Measurements from ENCODE around the gene NOXO1.
A peak's percentile ranks its signal among the peaks of the same experiment; 100 is the strongest.

Gene NOXO1

GRCh38 chr16:1976951-1977874 lies 4.1 kb downstream of the NOXO1 start:
- DNase-seq (ENCODE audit: low read depth, low spot score) = no peak
- H3K36me3 ChIP-seq (ENCODE audit: insufficient read depth, insufficient read length, low read length) = peaks cover 72% of the 10 kb centered on the region
- H3K9ac ChIP-seq (ENCODE audit: insufficient read length, low read depth) = no peak overlapping the region
- TF ChIP-seq ZNF274 (IDR thresholded peaks at IDR 0.05; ENCODE audit: low read depth, low read length) (no peak), SUZ12 (IDR thresholded peaks at IDR 0.05; ENCODE audit: extremely low read depth, insufficient read depth, insufficient read length) (no peak), YY1 (IDR thresholded peaks at IDR 0.05; ENCODE audit: insufficient read depth, insufficient read length) (no peak)
- H3K4me1 ChIP-seq (ENCODE audit: insufficient read depth, insufficient read length) = peaks cover 18% of the 10 kb centered on the region
- no peaks in the 10 kb centered on the region for H3K27me3 ChIP-seq (ENCODE audit: insufficient read depth, insufficient read length)
- no peaks in the 10 kb centered on the region for H3K9me3 ChIP-seq (ENCODE audit: insufficient read depth, low read length)
- H3K4me3 ChIP-seq (ENCODE audit: insufficient read length, low read depth) = no peak overlapping the region

DNA sequence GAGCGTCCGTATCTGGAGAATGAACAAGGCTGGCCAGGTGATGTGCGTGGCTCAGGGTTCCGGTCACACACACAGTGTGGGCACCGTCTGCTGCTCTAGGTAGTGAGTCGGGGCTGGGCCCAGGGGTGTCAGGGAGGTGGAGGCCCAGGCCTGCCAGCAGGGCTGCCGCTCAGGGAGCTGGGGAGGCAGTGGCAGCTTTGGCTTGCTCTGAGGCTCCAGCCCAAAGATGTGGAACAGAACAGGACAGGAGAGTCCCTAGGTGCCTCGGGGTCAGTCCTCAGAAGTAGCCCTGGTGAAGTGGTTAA lies 5.1 kb downstream of the NOXO1 start:
- H3K9me3 ChIP-seq (ENCODE audit: insufficient read depth, low read length) = no peaks in the 10 kb centered on the region
- DNase-seq (ENCODE audit: low read depth, low spot score) = no peak
- H3K36me3 ChIP-seq (ENCODE audit: insufficient read depth, insufficient read length, low read length) = peaks cover 72% of the 10 kb centered on the region
- H3K9ac ChIP-seq (ENCODE audit: insufficient read length, low read depth) = no peak overlapping the region
- peaks cover 7% of the 10 kb centered on the region for H3K4me1 ChIP-seq (ENCODE audit: insufficient read depth, insufficient read length)
- TF ChIP-seq YY1 (IDR thresholded peaks at IDR 0.05; ENCODE audit: insufficient read depth, insufficient read length) (no peak), ZNF274 (IDR thresholded peaks at IDR 0.05; ENCODE audit: low read depth, low read length) (no peak), SUZ12 (IDR thresholded peaks at IDR 0.05; ENCODE audit: extremely low read depth, insufficient read depth, insufficient read length) (no peak)
- no peaks in the 10 kb centered on the region for H3K27me3 ChIP-seq (ENCODE audit: insufficient read depth, insufficient read length)
- H3K4me3 ChIP-seq (ENCODE audit: insufficient read length, low read depth) = no peak overlapping the region

DNA sequence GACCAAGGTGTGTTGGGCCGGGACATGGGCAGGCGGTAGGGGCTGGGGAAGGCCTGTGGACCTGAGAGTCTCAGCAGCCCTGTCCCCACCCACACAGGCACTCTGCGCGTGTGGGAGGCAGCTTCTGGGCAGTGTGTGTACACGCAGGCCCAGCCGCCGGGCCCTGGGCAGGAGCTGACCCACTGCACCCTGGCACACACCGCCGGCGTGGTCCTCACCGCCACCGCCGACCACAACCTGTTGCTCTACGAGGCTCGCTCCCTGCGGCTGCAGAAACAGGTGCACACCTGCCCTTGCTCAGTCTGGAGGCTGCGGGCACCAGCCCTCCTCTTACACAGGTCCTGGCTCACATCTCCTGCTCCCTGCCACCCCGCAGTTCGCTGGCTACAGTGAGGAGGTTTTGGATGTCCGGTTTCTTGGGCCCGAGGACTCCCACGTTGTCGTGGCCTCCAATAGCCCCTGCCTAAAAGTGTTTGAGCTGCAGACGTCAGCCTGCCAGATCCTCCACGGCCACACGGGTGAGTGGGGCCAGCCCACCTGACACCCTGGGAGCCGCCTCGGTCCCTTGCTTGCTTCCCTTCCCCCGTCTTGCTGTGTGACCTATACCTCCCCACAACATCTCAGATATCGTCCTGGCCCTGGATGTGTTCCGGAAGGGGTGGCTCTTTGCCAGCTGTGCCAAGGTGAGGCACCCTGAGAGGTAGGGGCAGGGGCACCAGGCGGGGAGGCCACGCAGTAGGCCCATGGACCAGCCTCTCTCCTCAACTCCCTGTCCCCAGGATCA lies 5.6 kb downstream of the NOXO1 start:
- peaks cover 9% of the 10 kb centered on the region for H3K4me1 ChIP-seq (ENCODE audit: insufficient read depth, insufficient read length)
- H3K9me3 ChIP-seq (ENCODE audit: insufficient read depth, low read length) = no peaks in the 10 kb centered on the region
- H3K9ac ChIP-seq (ENCODE audit: insufficient read length, low read depth) = no peak overlapping the region
- no peak overlapping the region for H3K4me3 ChIP-seq (ENCODE audit: insufficient read length, low read depth)
- TF ChIP-seq SUZ12 (IDR thresholded peaks at IDR 0.05; ENCODE audit: extremely low read depth, insufficient read depth, insufficient read length) = no peak
- no peak for TF ChIP-seq YY1 (IDR thresholded peaks at IDR 0.05; ENCODE audit: insufficient read depth, insufficient read length)
- TF ChIP-seq ZNF274 (IDR thresholded peaks at IDR 0.05; ENCODE audit: low read depth, low read length) = no peak
- peaks cover 72% of the 10 kb centered on the region for H3K36me3 ChIP-seq (ENCODE audit: insufficient read depth, insufficient read length, low read length)
- H3K27me3 ChIP-seq (ENCODE audit: insufficient read depth, insufficient read length) = no peaks in the 10 kb centered on the region
- no peak for DNase-seq (ENCODE audit: low read depth, low spot score)

DNA sequence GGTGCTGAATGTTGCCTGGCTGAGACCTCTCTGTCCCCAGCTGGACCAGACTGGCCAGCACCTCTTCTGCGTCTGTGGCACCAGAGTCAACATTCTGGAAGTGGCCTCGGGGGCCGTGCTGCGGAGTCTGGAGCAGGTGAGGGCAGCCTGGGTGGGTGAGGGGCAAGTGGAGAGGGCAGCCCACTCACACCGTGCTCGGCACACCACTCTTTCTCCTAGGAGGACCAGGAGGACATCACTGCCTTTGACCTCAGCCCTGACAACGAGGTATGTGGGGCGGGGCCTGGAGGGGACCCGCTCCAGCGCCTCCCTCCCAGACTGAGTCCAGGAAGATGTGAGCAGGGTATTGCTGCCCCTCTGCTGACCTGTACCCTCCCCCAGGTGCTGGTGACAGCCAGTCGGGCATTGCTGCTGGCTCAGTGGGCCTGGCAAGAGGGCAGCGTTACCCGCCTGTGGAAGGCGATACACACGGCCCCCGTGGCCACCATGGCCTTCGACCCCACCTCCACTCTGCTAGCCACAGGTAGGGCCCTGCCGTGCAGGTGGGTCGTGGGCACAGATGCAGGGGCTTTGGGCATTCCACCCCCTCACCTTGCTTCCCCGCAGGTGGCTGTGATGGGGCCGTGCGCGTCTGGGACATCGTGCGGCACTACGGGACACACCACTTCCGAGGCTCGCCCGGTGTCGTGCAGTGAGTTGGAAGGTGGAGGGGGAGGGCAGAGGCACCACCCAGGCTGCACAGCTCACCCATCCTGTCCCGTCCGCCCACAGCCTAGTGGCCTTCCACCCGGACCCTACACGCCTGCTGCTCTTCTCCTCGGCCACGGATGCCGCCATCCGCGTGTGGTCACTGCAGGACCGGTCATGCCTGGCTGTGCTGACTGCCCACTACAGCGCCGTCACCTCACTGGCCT lies 6.9 kb downstream of the NOXO1 start:
- no peak overlapping the region for H3K9ac ChIP-seq (ENCODE audit: insufficient read length, low read depth)
- H3K27me3 ChIP-seq (ENCODE audit: insufficient read depth, insufficient read length) = no peaks in the 10 kb centered on the region
- H3K9me3 ChIP-seq (ENCODE audit: insufficient read depth, low read length) = no peaks in the 10 kb centered on the region
- no peak for DNase-seq (ENCODE audit: low read depth, low spot score)
- peaks cover 9% of the 10 kb centered on the region for H3K4me1 ChIP-seq (ENCODE audit: insufficient read depth, insufficient read length)
- no peak overlapping the region for H3K4me3 ChIP-seq (ENCODE audit: insufficient read length, low read depth)
- TF ChIP-seq ZNF274 (IDR thresholded peaks at IDR 0.05; ENCODE audit: low read depth, low read length) (no peak), SUZ12 (IDR thresholded peaks at IDR 0.05; ENCODE audit: extremely low read depth, insufficient read depth, insufficient read length) (no peak)
- peaks cover 61% of the 10 kb centered on the region for H3K36me3 ChIP-seq (ENCODE audit: insufficient read depth, insufficient read length, low read length)

GRCh38 chr16:1973461-1974156 lies 7.7 kb downstream of the NOXO1 start:
- no peak for DNase-seq (ENCODE audit: low read depth, low spot score)
- H3K4me1 ChIP-seq (ENCODE audit: insufficient read depth, insufficient read length) = peaks cover 9% of the 10 kb centered on the region
- TF ChIP-seq ZNF274 (IDR thresholded peaks at IDR 0.05; ENCODE audit: low read depth, low read length) (no peak), YY1 (IDR thresholded peaks at IDR 0.05; ENCODE audit: insufficient read depth, insufficient read length) (no peak), SUZ12 (IDR thresholded peaks at IDR 0.05; ENCODE audit: extremely low read depth, insufficient read depth, insufficient read length) (no peak)
- H3K9me3 ChIP-seq (ENCODE audit: insufficient read depth, low read length) = no peaks in the 10 kb centered on the region
- peak overlapping the region; percentile 21 for H3K9ac ChIP-seq (ENCODE audit: insufficient read length, low read depth)
- peaks cover 54% of the 10 kb centered on the region for H3K36me3 ChIP-seq (ENCODE audit: insufficient read depth, insufficient read length, low read length)
- no peaks in the 10 kb centered on the region for H3K27me3 ChIP-seq (ENCODE audit: insufficient read depth, insufficient read length)
- no peak overlapping the region for H3K4me3 ChIP-seq (ENCODE audit: insufficient read length, low read depth)

DNA sequence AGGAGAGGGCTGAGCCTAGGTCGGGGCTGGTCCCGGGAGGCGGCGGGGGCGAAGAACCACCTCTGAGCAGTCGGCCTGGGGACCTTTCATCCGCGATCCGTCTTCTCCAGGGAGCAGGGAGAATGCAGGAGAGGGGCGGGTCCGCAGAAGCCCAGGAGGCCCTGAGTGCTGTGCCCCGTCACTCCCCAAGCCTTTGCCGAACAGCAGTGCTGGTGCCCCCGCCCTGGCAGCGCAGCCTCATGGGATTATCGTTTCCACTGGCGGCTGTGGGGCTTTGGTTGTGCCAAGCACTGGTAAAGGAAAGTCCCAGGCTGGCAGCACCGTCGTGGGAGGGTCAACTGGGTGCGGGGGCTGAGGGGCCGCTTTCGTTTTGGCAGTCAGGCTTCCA lies 8.8 kb downstream of the NOXO1 start:
- peaks cover 10% of the 10 kb centered on the region for H3K4me1 ChIP-seq (ENCODE audit: insufficient read depth, insufficient read length)
- no peaks in the 10 kb centered on the region for H3K9me3 ChIP-seq (ENCODE audit: insufficient read depth, low read length)
- H3K4me3 ChIP-seq (ENCODE audit: insufficient read length, low read depth) = peak overlapping the region; percentile 97
- H3K36me3 ChIP-seq (ENCODE audit: insufficient read depth, insufficient read length, low read length) = peaks cover 46% of the 10 kb centered on the region
- H3K27me3 ChIP-seq (ENCODE audit: insufficient read depth, insufficient read length) = no peaks in the 10 kb centered on the region
- DNase-seq (ENCODE audit: low read depth, low spot score) = no peak
- TF ChIP-seq YY1 (IDR thresholded peaks at IDR 0.05; ENCODE audit: insufficient read depth, insufficient read length) (no peak), SUZ12 (IDR thresholded peaks at IDR 0.05; ENCODE audit: extremely low read depth, insufficient read depth, insufficient read length) (no peak)
- peak overlapping the region; percentile 94 for H3K9ac ChIP-seq (ENCODE audit: insufficient read length, low read depth)

Measured in NT2/D1 (cell line).